PC-3 (cell line): ENCODE measurements around the gene NOS1. TPM values are rescaled to one million over a fixed set of nuclear protein-coding genes. Genes with fewer than 3 reads are reported as not detected.

Experiments used
- ATAC-seq: fragments of 200-7000 bp; cut with Tn5 transposase; 2 replicates; pipeline ENCODE4 v1.9.1; 2020; ENCODE audit warnings: mild to moderate bottlenecking, moderate library complexity
- BruUV-seq: library from RNA; stranded (reverse); fragments of 400-500 nt; replicated peaks from 2 replicates; lab custom pipeline; 2021; lab: Mats Ljungman, UMichigan
- CTCF ChIA-PET: fragments of 300-600 bp; sonication (Branson Sonifier 250); formaldehyde crosslinking; loops from one replicate; lab custom pipeline; 2022; ENCODE audit warnings: antibody characterized with exemption; lab: Charles Lee
- POLR2A ChIA-PET: fragments of 300-600 bp; sonication (Branson Sonifier 250); formaldehyde crosslinking; loops from one replicate; lab custom pipeline; 2022; ENCODE audit warnings: antibody characterized with exemption; ENCODE audit not compliant: unreplicated experiment; lab: Charles Lee
- DNase-seq: peaks from one replicate; pipeline ENCODE4 v3.0.0-alpha.2; 2015
- H2AFZ ChIP-seq: fragments of 300-600 bp; sonication (generic); 2 replicates; pipeline ENCODE4 v1.6.0; 2016; ENCODE audit warnings: antibody characterized with exemption, low read length
- H3F3A ChIP-seq: fragments of 300-600 bp; sonication (generic); one replicate; pipeline ENCODE4 v1.6.0; 2017; ENCODE audit warnings: antibody characterized with exemption, low read length, control low read depth, mild to moderate bottlenecking; ENCODE audit not compliant: unreplicated experiment
- H3K27ac ChIP-seq: fragments of 300-600 bp; sonication (generic); 2 replicates; pipeline ENCODE4 v1.5.1; 2016; ENCODE audit warnings: mild to moderate bottlenecking, low read length
- H3K27me3 ChIP-seq: fragments of 300-600 bp; sonication (generic); 2 replicates; pipeline ENCODE4 v1.6.1; 2016; ENCODE audit warnings: low read length, mixed read lengths
- H3K36me3 ChIP-seq: fragments of 300-600 bp; sonication (generic); 2 replicates; pipeline ENCODE4 v1.6.1; 2016; ENCODE audit warnings: low read depth, mixed run types, low read length, mixed read lengths
- H3K4me1 ChIP-seq: fragments of 300-600 bp; sonication (generic); 2 replicates; pipeline ENCODE4 v1.5.1; 2016; ENCODE audit warnings: low read length; ENCODE audit not compliant: insufficient read depth
- H3K4me2 ChIP-seq: fragments of 300-600 bp; sonication (generic); 2 replicates; pipeline ENCODE4 v1.6.0; 2016; ENCODE audit warnings: low read length
- H3K4me3 ChIP-seq: fragments of 300-600 bp; sonication (generic); 2 replicates; pipeline ENCODE4 v1.5.1; 2016; ENCODE audit warnings: mild to moderate bottlenecking, low read length, mixed read lengths
- H3K79me2 ChIP-seq: fragments of 300-600 bp; sonication (generic); 2 replicates; pipeline ENCODE4 v1.6.1; 2017; ENCODE audit warnings: low read length, mixed read lengths
- H3K9ac ChIP-seq: fragments of 300-600 bp; sonication (generic); 2 replicates; pipeline ENCODE4 v1.6.0; 2016; ENCODE audit warnings: mild to moderate bottlenecking, low read length
- H3K9me2 ChIP-seq: fragments of 300-600 bp; sonication (generic); replicated peaks from 2 replicates; pipeline ENCODE4 v1.6.1; 2016; ENCODE audit warnings: mixed run types, low read length, mixed read lengths
- H3K9me3 ChIP-seq: fragments of 300-600 bp; sonication (generic); 2 replicates; pipeline ENCODE4 v1.6.1; 2016; ENCODE audit warnings: low read length, mixed read lengths
- H4K20me1 ChIP-seq: fragments of 300-600 bp; sonication (generic); 2 replicates; pipeline ENCODE4 v1.6.1; 2016; ENCODE audit warnings: low read length, mixed read lengths
- EZH2 ChIP-seq: fragments of 300-600 bp; sonication (generic); IDR thresholded peaks from one replicate; pipeline ENCODE4 v1.6.1; 2017; ENCODE audit warnings: antibody characterized with exemption, mild to moderate bottlenecking, low read length; ENCODE audit not compliant: unreplicated experiment
- EZH2phosphoT487 ChIP-seq: fragments of 300-600 bp; sonication (generic); IDR thresholded peaks from 2 replicates; pipeline ENCODE4 v1.6.1; 2018; ENCODE audit warnings: mild to moderate bottlenecking, antibody characterized with exemption, low read length, borderline replicate concordance
- intact Hi-C: fragments of 100-400 bp; cut with micrococcal nuclease; formaldehyde crosslinking; loops from 2 replicates; pipeline ENCODE4 v1.9.0; 2023
- total RNA-seq: library from RNA; depleted of rRNA; stranded (reverse); fragments of >200 nt; gene quantifications from 2 replicates; pipeline ENCODE4 v1.2.3, GENCODE V29; 2014
- TF ChIP-seq, protein P1 (sequence below): fragments of 300-600 bp; sonication (generic); conservative IDR thresholded peaks from 2 replicates; pipeline ENCODE4 v1.5.1; 2017; ENCODE audit warnings: antibody characterized with exemption, low read depth, mild to moderate bottlenecking, low read length

Gene NOS1
- total RNA-seq, 1 experiment from 2014 or later: 0.11 TPM

DNA sequence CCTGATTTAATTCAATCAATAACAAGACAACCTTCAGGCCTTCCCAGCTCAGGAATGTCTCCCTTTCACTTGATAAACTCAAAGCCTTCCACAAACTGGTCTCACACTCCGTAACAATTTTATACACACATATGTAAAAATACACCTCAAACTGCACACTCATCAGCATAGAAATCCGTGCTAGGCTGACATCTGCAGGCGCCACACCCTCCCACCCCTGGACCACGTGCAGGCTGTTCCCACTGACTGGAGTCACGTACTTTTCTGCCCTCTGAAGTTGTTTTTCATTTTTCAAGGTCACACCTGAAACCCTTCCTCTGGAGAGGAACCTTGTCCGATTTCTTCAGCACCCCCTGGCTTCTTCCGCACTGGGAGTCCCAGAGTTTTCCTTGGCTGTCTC lies 198.8 kb downstream of the NOS1 start:
- no TSS peak for BruUV-seq
- POLR2A ChIA-PET: no interaction called here
- H3F3A ChIP-seq: no peaks in the 10 kb centered on the region
- no peaks in the 10 kb centered on the region for H3K79me2 ChIP-seq
- no peak overlapping the region for H3K27ac ChIP-seq
- H3K4me3 ChIP-seq: no peak overlapping the region
- TF ChIP-seq EZH2phosphoT487 (no peak), EZH2 (no peak)
- TF ChIP-seq, protein P1, sequence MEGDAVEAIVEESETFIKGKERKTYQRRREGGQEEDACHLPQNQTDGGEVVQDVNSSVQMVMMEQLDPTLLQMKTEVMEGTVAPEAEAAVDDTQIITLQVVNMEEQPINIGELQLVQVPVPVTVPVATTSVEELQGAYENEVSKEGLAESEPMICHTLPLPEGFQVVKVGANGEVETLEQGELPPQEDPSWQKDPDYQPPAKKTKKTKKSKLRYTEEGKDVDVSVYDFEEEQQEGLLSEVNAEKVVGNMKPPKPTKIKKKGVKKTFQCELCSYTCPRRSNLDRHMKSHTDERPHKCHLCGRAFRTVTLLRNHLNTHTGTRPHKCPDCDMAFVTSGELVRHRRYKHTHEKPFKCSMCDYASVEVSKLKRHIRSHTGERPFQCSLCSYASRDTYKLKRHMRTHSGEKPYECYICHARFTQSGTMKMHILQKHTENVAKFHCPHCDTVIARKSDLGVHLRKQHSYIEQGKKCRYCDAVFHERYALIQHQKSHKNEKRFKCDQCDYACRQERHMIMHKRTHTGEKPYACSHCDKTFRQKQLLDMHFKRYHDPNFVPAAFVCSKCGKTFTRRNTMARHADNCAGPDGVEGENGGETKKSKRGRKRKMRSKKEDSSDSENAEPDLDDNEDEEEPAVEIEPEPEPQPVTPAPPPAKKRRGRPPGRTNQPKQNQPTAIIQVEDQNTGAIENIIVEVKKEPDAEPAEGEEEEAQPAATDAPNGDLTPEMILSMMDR: no peak
- H4K20me1 ChIP-seq: no peaks in the 10 kb centered on the region
- no peak overlapping the region for H3K4me2 ChIP-seq
- intact Hi-C loops: no loop called here
- no peak overlapping the region for H3K9ac ChIP-seq
- CTCF ChIA-PET: no interaction called here
- no peaks in the 10 kb centered on the region for H3K9me3 ChIP-seq
- H2AFZ ChIP-seq: no peak overlapping the region
- H3K36me3 ChIP-seq: peaks cover 66% of the 10 kb centered on the region
- DNase-seq (no peak), ATAC-seq (no peak)
- no peaks in the 10 kb centered on the region for H3K9me2 ChIP-seq
- no peaks in the 10 kb centered on the region for H3K4me1 ChIP-seq
- H3K27me3 ChIP-seq: no peaks in the 10 kb centered on the region

DNA sequence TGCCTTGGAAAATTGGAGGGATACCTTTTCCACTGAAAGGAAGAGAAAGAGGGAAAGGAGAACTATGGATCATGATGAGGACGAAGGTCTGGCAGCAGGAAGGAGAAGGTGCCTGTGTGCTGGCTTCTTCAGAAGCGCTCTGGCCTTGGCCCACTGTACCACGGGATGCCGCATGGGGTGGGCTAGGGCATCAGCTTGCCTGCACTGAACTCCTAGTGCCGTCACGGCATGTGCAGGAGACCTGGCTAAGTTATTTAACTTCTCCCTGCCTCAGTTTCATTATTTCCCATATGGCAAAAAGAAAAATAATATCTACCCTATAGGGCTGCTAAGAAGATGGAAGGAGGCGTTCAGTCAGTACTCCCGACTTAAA lies 199.3 kb downstream of the NOS1 start:
- no peak overlapping the region for H3K4me3 ChIP-seq
- H3K27me3 ChIP-seq: no peaks in the 10 kb centered on the region
- H3K4me2 ChIP-seq: no peak overlapping the region
- no peaks in the 10 kb centered on the region for H3F3A ChIP-seq
- no peaks in the 10 kb centered on the region for H4K20me1 ChIP-seq
- ChIA-PET CTCF (no interaction called here), POLR2A (no interaction called here)
- no TSS peak for BruUV-seq
- H3K79me2 ChIP-seq: no peaks in the 10 kb centered on the region
- ATAC-seq (no peak), DNase-seq (no peak)
- no peak for TF ChIP-seq EZH2phosphoT487
- TF ChIP-seq, protein P1: no peak
- no peak for TF ChIP-seq EZH2
- H3K4me1 ChIP-seq: no peaks in the 10 kb centered on the region
- peaks cover 69% of the 10 kb centered on the region for H3K36me3 ChIP-seq
- no peak overlapping the region for H3K9ac ChIP-seq
- H3K9me3 ChIP-seq: no peaks in the 10 kb centered on the region
- H3K27ac ChIP-seq: no peak overlapping the region
- intact Hi-C loops: no loop called here
- no peak overlapping the region for H2AFZ ChIP-seq
- no peaks in the 10 kb centered on the region for H3K9me2 ChIP-seq

DNA sequence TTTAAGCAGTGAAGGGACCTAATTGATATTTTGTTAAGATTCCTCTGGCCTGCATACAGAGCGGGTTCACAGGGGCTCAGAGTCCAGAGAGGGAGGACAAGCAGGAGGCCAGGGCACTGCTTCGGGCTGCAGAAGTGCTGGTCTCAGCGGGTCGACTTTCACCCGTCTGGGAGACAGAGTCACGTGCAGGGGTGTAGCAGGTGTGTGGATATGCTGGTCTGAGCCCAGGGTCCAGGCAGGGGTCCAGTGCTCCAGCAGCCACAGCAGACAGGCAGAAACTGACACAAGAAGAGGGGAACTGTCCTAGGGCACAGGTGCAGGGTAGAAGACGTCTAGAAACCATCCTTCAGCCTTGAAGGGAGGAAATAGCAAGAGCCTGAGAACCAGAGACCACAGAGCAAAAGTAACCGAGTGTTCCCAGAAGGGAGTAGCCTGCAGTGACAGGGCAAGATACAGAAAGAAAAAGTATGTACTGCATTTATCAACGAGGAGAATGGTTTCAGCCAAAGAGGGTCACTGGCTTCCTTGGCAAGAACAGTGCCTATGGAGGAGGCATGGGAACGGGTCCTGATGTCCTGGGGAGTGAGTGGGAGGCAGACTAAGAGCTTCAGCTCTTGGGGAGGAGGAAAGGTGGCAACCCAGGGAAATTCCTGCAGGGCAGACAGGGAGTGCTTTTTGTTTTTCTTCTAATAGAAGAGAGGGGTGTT lies 199.8 kb downstream of the NOS1 start:
- no peak overlapping the region for H3K27ac ChIP-seq
- H3K9ac ChIP-seq: no peak overlapping the region
- no peak overlapping the region for H3K4me2 ChIP-seq
- no peaks in the 10 kb centered on the region for H3F3A ChIP-seq
- H3K4me3 ChIP-seq: no peak overlapping the region
- ChIA-PET POLR2A (no interaction called here), CTCF (no interaction called here)
- H3K36me3 ChIP-seq: peaks cover 68% of the 10 kb centered on the region
- BruUV-seq: no TSS peak
- intact Hi-C loops: no loop called here
- H4K20me1 ChIP-seq: no peaks in the 10 kb centered on the region
- H3K4me1 ChIP-seq: no peaks in the 10 kb centered on the region
- no peak overlapping the region for H2AFZ ChIP-seq
- no peak for DNase-seq
- no peaks in the 10 kb centered on the region for H3K27me3 ChIP-seq
- ATAC-seq: no peak
- H3K9me3 ChIP-seq: no peaks in the 10 kb centered on the region
- no peaks in the 10 kb centered on the region for H3K9me2 ChIP-seq
- TF ChIP-seq EZH2 (no peak), EZH2phosphoT487 (no peak)
- TF ChIP-seq, protein P1: no peak
- H3K79me2 ChIP-seq: no peaks in the 10 kb centered on the region
